Activated CD4-positive, alpha-beta T cell treated with anti-CD3 and anti-CD28 coated beads, Interleukin-2, amount 50 U/mL, for 1 hour (primary cell): ENCODE results near the gene SEMA3A.

Experiments
- DNase-seq: peaks from one replicate; pipeline ENCODE4 v3.0.0-alpha.2; 2020

SEMA3A gene

DNA sequence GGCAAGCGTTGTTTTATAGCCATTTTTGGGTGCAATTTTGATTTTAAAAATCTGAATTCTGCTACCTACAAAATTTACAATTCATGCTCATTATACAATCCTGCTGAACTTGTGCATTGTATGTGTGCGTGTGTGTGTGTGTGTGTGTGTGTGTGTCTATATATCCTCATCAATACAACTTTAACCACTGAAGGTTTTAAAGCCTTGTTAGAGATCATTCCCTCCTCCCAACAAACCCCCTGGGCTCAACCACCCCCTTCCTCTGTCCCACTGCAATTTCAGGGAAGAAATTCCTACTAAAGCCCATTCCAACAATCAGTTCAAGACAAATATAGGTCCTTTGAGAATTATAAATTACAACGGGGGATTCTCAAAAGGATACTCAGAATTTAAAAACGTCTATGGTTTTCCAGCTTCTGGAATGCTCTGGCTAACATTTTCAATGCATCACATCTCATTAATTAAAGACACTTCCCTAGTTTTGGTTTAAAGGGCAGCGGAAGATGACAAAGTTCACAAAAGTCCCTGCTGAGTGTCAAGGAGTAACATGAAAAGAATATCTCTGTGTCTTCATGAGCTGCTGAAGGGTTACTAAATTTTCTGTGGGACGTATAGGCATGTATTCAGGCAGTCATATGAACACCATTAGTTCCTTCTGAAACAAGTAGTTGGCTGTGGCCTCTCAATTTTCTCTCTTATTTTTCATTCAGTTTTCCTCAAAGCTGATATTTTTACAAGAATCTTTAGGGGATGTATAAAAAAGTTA lies 889 bp upstream of the SEMA3A start:
- DNase-seq: no peak

DNA sequence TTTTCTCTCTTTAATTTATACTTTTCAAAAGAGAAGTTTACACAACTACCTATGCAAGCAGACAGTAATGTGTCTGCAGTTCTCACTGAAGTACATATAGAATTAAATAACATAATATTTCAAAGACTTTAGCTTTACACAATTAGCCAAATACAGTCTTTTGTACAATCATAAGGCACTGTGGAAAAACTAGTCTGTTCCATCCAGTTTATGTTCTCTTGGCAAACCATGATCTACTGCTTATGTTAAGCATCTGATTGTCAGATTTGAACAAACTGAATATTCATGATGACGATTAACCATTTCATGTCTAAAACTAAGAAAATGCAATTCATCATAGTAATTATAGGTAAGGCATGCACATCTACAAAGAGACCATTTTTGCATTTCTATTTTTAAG lies 842 bp downstream of the SEMA3A start:
- no peak for DNase-seq

DNA sequence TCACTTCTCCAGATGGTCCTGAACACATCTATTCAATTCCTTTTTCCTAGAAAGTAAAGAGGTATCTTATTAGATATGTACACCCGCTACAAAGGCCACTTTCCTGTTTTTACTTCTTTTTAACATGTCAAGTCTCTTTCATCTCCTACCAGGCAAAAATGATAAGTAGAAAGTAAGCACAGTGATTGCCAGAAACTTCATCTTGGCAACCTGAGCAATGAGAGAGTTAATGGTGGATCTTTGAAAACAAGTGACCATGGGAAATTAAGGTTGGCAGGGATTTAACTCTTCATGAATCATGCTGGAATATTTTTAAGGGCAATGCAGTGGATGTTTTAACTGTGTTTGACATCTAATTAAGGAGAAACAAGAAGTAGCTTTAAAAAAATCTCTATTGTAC lies 2.7 kb downstream of the SEMA3A start:
- DNase-seq: no peak

DNA sequence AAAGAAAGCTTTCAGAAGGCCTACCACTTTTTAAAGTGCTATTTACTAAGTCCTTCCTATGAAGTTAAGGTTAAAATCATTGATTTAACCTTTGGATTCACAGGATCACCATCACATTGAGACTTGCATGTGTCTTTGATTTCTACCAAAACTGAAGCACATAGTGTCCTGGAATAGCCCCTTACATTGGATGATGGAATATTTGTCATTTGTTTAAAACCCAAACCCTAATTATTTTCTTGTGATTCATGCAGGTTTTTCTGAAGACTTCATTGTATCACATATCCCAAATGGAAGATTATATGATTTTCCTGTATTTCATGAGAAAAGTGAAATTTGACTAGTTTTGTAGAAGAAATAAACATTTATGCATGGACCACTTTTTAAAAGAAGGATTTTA lies 3.3 kb downstream of the SEMA3A start:
- no peak for DNase-seq

DNA sequence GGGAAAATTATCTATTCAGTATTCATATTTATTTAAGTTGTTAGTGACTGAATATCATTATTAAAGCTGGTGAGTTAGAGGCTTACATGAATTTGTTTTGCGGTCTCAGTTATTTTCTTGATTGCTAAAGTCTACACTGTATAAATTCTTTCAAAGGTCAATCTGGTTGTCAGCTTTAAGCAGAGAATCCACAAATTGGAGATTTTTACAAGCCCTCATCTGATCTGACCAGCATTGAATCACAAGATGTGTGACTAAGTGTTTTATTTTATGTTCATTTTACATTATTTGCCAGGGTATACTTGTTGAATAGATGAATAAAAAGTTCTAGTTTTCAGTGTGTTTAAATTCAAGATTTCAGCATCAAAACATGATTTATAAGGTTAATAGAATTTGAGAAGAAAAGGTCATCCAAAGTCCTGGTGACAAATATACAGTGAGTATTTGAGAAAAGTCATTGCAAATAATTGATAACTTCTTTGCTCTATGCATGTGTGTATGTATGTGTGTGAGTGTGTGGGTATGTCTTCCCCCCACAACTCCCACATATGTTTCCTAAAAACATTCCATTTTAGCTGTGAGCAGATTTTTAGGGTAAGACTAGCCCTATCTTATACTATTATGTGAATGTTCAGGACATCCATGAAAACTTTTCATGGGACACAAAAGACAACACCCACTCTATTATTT lies 4.4 kb downstream of the SEMA3A start:
- no peak for DNase-seq

DNA sequence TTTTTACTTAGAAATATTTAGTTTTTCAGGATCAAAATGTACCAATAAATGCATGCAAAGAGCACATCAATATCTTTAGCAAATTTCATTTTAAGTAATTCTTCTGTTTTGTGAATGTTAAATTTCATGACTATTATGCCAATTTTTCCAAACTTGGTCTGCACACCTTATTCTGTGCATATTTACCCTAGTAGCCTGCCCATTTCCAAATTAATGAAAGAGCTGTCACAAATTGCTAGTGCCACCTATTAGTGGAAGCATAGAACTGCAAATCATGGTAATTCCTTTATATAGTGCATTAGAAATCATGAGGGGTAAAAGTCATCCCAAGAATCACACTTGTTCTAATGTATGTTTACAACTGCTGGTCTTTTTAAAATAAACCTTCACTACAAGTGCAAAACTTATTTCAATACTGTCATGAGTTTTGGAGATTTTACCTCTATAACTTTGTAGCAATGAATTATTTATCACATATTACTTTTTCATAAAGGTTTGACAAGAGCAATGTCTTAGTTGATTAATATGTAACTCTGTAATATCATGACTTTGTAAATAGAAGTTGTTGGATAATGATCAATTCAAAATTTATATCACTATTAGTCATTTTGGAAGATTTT lies 5.7 kb downstream of the SEMA3A start:
- no peak for DNase-seq

DNA sequence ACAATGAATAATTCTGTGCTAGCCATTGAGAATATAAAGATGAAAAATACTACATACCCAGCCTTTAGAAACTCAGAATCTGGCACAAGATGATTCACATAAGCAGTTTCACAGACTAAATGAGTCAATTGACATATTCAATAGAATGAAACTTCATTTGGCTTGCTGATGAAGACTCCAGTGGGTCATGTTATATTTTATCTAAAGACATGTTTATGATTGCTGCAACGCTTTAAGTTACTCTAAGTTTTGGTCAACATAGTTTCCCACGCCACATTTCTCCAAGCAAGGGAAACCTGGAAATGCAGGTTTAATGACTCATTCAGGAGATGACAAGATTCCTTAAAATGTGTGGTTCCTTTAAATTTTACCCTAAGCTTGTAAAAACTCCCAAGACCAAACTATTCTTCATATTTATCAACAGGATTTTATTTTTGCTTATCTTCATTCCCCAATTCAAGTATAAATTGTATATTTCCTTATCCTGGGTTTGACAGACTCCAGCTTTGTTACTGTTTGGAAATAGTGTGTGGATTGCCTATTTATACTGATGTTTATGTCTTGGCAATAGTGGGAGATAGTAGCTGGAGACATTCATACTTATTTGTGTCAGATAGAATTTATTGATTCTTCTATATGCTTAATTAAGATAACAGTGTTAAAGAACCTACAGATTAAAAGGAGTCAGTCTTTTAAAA lies 6.6 kb downstream of the SEMA3A start:
- no peak for DNase-seq

DNA sequence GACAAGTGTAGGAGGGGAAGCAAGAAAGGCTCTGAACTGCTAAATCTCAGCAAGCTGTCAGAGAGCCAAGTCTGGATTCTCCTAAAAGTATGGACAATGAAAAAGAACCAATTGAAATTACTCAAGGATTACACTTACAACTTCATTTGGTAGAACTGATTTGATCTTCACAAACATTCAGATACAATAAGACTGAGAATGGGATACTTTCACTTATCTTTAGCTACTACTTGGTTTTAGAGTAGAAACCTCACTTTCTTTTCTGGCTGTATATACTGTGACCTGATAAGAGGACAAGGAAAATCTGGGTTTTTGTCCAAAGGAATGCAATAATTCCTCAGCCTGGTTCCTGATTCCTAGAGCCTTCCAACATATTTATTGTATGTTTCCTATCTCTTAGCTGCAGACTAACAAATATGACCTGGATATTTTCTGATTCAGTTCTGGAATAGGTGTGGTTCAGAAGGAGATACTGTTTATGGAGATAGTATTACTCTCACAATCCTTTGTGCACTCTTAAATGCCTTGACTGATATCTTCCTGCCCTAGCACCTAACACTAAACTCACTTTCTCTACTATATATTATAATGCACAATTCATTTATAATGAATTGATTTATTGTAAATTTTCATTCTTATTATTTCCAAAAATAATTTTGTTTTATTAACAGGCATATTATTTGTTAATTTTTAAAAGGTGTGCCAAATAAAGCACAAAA lies 7.3 kb downstream of the SEMA3A start:
- no peak for DNase-seq

DNA sequence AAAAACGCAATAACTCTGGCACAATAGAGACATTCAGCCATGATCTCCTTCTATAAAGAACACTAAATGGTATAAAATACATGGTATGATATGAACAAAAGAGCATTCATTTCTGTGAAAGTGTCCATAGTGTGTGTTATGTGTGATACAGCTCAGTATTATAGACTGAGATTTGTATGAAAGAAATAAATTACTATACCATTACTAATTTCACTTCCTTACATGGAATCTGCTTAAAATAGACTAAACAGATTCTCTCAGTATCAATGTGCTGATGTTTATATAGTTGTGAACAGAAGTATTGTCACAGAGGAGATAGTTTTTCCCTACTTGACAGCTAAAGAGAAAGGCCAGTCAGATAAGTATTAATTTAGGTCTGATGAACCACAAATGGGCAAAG lies 10.8 kb downstream of the SEMA3A start:
- no peak for DNase-seq

DNA sequence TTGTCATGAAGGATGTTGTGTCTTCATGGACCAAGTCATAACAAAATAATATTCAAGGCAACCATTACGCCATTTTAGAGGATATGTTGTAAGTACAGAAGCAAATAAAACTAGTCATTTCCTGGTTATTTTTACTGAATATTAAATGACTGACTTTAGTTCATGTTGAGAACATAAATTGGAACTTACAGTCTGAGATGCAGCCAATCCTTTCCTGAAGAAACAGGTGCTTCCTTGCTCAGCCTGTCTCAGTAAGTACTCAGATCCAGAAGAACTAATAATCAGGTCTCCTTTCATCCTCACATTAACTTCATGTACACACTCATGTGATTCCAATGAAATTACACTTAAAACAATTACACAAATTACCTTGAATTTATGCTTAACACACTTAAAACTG lies 12.3 kb downstream of the SEMA3A start:
- no peak for DNase-seq

DNA sequence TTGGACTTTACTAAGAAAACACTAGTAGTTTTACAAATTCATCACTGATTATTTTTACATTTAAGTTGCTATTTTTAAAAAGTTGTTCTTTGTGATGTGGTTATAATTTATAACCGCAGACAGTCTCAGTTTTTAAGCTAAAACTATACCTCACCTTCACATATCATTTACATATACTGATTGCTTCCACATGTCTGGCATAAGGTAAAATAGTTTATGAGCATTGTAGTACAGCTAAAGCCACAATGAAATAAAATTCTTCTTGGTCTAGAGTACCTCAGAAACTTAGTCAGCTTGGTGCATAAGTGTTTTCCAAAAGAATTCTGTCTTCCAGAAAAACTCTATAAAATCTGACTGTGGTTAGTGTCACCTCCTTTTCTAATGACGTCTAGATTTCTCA lies 13.0 kb downstream of the SEMA3A start:
- no peak for DNase-seq

DNA sequence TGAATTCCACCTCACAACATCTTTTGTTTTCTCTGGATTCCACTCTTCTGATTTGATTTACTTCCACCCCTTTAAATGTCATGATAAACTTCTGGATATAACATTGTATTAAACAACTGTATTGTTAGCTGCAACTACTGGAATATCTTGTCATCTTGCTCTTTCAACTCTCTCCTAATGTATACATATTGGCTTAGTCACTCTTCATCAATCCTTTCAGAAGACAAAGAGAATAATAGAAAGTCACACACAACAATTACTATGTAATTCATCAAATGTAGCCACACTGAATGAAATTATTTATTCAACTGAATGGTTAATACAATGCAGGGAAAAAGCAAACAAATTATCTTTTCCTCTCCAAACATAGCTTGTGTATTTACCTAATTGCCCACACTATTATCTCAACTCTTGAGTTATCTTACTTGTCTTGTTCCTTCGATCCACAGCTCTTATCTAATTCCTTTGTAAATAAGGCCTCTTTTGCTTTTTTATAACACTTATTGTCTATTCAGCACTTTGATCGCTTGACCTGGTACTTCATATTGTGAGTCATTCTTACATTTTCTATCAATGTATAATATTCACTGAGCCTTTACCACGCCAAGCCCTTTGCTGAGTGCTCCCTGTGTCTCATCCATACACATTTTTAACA lies 16.7 kb downstream of the SEMA3A start:
- DNase-seq: no peak

DNA sequence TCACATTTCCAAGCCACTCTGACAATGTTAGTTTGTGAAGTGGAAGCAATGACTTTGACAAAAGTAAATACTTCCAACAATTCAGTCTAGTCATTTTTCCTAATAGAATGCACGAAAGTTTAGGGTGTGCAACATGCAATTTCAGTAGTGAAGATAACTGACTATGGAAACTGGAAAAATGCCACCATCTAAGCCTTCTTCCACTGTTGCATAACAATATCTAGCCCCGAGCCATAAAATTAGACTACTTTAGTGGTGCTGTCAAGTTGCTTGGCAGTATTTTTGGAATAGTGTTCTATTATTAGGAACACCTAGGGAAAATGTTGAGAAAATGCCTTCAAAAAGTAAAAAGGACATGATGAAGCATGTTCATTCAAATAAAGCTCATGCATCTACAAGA lies 17.9 kb downstream of the SEMA3A start:
- no peak for DNase-seq

DNA sequence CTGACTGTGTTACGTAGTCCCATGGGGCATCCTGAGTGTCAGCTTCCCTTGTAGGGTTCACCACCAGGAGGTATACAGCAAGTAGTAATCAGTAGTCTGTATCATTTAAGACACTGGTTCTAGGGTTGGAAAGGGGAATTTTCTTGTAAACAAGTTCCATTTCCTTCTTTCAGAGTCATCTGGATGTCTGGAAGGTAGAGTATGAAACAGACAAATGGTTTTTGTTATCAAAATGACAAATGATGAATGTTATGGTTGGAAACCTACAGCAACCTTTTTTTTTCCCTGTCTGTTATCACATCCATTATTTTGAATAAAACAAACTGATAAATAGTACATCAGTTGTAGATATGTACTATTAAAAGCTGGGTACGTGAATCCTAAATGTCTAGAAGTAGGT lies 19.1 kb downstream of the SEMA3A start:
- DNase-seq: no peak

DNA sequence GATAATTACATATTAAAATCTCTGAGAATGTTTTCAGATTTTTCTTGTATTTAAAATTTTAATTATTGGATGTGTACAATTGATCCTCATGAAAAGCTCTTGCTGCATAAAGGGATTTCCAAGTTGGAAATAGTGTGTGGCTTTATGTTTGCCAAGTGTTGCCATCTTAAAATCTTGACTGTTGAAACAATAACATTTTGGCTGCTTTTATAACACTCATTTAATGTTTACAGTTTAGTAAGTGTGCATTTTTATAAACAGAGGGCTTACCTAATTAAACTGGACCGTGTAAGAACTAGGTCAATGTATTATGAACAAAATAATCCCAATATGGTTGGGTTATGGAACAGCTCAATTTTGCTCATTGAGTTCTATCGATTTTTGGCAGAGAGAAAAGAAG lies 23.9 kb downstream of the SEMA3A start:
- no peak for DNase-seq

DNA sequence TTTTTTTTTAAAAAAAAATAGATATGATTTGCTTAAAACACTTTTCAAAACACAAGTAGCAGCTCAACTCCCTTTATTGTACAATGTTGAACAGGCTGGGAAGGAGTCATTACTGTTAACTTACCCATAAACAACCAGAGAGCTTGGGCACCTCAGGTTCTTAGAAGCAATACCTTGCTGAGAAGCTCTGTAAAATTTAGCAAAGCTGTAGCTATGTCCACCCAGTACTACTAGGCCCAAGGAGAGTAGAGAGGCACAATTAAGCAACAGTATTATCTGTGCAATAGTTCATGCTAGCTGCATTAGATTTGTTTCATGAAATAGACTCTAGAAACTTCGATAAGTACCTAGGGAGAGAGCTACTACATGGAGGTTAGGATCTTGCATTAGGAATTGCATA lies 32.0 kb downstream of the SEMA3A start:
- DNase-seq: no peak

DNA sequence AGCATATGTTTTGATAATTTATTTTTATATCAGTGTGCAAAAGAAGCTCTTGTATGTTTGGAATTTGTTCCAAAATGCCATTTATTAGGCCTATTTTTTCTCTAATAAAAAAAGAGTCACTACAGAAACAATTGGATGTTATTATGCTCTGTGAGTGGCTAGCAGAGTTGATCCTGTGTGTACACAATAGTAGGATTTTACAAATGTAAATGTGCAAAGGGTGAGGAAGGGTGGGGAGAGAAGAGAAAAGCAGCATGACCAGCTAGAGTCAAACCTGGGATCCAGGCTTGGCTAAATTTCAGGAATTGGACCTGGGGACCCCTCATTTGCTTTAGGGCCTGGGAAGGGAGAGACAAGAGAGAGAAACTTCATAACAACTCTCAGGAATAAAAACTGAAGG lies 32.5 kb downstream of the SEMA3A start:
- no peak for DNase-seq

DNA sequence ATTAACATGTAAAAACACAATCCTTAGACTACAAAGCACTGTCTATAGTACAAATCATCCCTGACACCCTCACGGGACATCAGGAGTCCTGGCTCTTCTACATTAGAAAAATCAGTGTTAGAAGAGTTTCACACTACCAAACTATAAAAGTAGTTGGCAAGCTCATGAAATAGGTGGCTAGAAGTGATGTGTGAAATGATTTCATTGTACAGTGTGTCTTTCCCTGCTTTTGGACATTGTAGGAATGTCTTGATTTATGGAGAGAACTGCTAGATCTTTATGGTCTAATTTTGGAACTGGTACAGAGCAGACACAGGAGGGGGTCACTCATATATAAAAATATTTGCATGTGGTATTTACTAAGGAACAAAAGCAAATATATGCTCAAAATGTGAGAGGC lies 33.2 kb downstream of the SEMA3A start:
- DNase-seq: no peak

DNA sequence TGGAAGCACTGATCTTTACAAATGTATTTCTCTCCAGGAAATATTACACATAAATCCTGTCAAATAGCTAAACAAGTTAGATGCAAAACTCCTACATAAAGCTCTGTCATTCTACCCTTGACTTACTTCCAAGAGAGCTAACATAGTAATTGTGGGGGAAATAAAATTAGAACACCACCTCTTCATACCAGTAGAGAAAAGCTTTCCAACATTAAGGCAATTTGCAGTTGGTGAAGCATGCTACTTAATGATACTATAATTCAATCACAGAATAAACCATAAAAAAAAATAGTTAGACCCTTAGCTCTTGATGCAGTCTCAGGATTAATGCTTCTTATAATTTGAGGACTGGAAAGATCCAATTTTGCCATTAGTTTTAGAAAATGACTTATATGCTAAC lies 35.2 kb downstream of the SEMA3A start:
- DNase-seq: no peak

DNA sequence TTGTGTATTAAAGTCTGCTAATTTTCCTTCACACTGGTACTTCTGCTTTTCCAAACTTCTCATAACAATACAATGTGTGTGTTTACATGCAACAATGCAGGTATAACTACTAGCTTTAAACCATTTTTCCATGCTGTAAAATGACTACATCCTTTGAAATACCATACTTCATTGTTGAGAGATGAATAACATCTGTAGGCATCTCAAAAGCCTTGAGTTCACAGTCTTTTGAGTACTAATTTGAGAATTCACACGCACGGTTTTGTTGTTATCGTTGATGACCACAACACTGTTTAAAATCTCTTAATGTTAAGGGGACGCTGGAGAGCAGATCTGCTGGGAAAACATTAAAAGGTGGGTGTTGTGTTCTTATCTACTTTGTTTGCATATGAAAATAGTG lies 37.4 kb downstream of the SEMA3A start:
- no peak for DNase-seq

DNA sequence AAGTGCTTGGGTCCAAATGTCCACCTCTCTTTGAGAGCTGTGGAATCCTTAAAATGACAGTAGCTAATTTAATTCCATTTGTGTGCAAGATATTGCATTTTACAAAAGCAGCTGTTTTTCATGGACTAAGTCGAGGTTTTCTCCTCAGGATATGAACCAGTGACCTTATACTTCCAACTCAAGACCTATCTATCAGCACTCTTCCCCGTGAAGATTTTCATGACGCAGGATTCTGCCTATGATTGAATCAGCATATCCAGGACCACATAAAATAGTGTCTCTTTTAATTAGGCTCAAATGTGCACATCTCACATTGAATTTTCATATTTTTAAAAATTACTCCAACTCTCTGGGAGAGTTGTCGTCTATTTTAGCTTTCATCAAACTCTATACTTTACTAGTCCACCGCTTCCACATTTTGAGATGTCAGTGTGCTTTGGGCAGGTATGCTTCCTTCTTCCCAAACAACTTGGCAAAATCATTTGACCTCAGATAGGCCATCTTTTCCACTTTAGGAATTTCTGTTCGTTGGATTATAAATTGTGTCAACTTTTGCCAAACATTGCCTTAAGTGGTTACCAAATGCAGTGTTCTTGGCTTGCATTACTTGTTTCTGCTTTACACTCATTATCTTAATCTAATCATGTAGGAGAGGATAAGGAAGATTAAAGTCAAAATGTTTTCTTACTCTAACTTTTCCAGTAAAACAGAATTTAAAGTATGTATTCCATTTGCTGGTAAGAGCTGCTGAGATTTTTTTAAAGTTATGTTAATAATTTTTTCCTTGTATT lies 39.4 kb downstream of the SEMA3A start:
- DNase-seq: no peak

DNA sequence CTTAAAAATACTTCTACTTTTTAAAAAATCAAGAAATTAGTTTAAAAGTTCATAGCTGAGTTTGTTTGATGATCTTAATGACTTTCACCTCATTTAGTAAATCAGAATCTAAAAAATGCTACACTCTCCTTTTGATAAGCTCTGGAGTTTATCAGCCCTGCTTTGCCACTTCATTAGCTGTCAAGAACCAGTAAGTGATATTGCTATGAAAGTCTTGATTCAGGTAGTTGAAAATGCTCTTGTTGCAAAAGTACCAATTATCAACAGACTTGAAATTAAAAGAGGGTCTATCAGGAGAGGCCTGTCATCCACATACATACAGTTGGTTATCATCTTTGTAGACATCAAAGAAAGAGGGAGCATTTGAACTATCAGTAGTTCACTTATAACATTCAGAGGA lies 41.6 kb downstream of the SEMA3A start:
- DNase-seq: no peak
